22Rv1 (cell line): ENCODE measurements around the gene CLEC11A.
"Not testable (repeated sequence)": the region's sequence is repeated elsewhere in the genome, so short reads cannot be mapped to it uniquely, and the experiment has no call there.

ENCODE experiments used
- H3K27ac ChIP-seq: fragments of 450-650 bp; 2 replicates; pipeline ENCODE4 v1.5.1; 2017
- CTCF ChIP-seq: fragments of 450-650 bp; IDR thresholded peaks from 2 replicates; pipeline ENCODE4 v1.5.1; 2017; ENCODE audit warnings: mild to moderate bottlenecking
- ZFX ChIP-seq: fragments of 450-650 bp; IDR thresholded peaks from 2 replicates; pipeline ENCODE4 v1.6.1; 2017; ENCODE audit warnings: antibody characterized with exemption, borderline replicate concordance

Gene CLEC11A

GRCh38 chr19:50770888-50771287 lies 47.7 kb downstream of the CLEC11A start:
- H3K27ac ChIP-seq: no peak overlapping the region
- TF ChIP-seq CTCF (no peak), ZFX (no peak)

- no peak overlapping the region for H3K27ac ChIP-seq
- TF ChIP-seq ZFX (no peak), CTCF (no peak)
Measured at GRCh38 chr19:50772476-50772875, 49.3 kb downstream of the CLEC11A start.

GRCh38 chr19:50772912-50773311 lies 49.7 kb downstream of the CLEC11A start:
- H3K27ac ChIP-seq: not testable (repeated sequence)

- H3K27ac ChIP-seq: not testable (repeated sequence)
Measured at GRCh38 chr19:50773454-50773853, 50.3 kb downstream of the CLEC11A start.
